Occipital lobe (tissue), 2 donors: ENCODE data around the gene MASP2. TPM values are rescaled to one million over a fixed set of nuclear protein-coding genes. Genes with fewer than 3 reads are reported as not detected.
"Not testable (repeated sequence)": the region's sequence is repeated elsewhere in the genome, so short reads cannot be mapped to it uniquely, and the experiment has no call there.

Source experiments
- DNase-seq: peaks from one replicate; lab custom pipeline; 2025; lab: John Stamatoyannopoulos, UW
- total RNA-seq: library from RNA; depleted of rRNA; stranded (reverse); fragments of >200 nt; gene quantifications from one replicate; pipeline ENCODE4 v1.2.3, GENCODE V29; 2014

Gene MASP2
- total RNA-seq, 1 donor from 2014 or later: not detected

GRCh38 chr1:11039351-11040104, 7.5 kb downstream of the MASP2 start:
- DNase-seq: no peak

GRCh38 chr1:11037740-11038182, 9.3 kb downstream of the MASP2 start:
- peak; percentile 81 for DNase-seq

GRCh38 chr1:11037019-11037739, 9.9 kb downstream of the MASP2 start:
- not testable (repeated sequence) for DNase-seq

GRCh38 chr1:11031624-11032262, 15.3 kb downstream of the MASP2 start:
- no peak for DNase-seq

GRCh38 chr1:11030865-11031264, 16.2 kb downstream of the MASP2 start:
- no peak for DNase-seq

- no peak for DNase-seq
Observed at GRCh38 chr1:11028018-11028417, 19.0 kb downstream of the MASP2 start.

- no peak for DNase-seq
Observed at GRCh38 chr1:11027316-11027715, 19.7 kb downstream of the MASP2 start.

GRCh38 chr1:11026903-11027302, 20.1 kb downstream of the MASP2 start:
- DNase-seq: no peak

GRCh38 chr1:11026052-11026451, 21.0 kb downstream of the MASP2 start:
- DNase-seq: no peak

GRCh38 chr1:11025618-11026017, 21.4 kb downstream of the MASP2 start:
- DNase-seq: no peak

GRCh38 chr1:11024874-11025203, 22.2 kb downstream of the MASP2 start:
- DNase-seq: no peak

- no peak for DNase-seq
Observed at GRCh38 chr1:11024154-11024873, 22.7 kb downstream of the MASP2 start.

GRCh38 chr1:11023201-11023600, 23.8 kb downstream of the MASP2 start:
- no peak for DNase-seq

GRCh38 chr1:11019971-11020370, 27.1 kb downstream of the MASP2 start:
- no peak for DNase-seq

- not testable (repeated sequence) for DNase-seq
Observed at GRCh38 chr1:11019358-11019757, 27.7 kb downstream of the MASP2 start.

- DNase-seq: no peak
Observed at GRCh38 chr1:11013160-11013531, 33.9 kb downstream of the MASP2 start.

GRCh38 chr1:11012260-11013159, 34.5 kb downstream of the MASP2 start, which contains the start of gene TARDBP:
Gene TARDBP, plus strand, starts transcription at chr1:11012654. Its CDS starts 1,074 bp downstream, at chr1:11013728.
- DNase-seq: peak; percentile 93

- DNase-seq: no peak
Observed at GRCh38 chr1:11000526-11000925, 46.5 kb downstream of the MASP2 start.

- DNase-seq: no peak
Observed at GRCh38 chr1:10996100-10996499, 50.9 kb downstream of the MASP2 start.

- DNase-seq: no peak
Observed at GRCh38 chr1:10992864-10993263, 54.2 kb downstream of the MASP2 start.

GRCh38 chr1:10992004-10992403, 55.0 kb downstream of the MASP2 start:
- not testable (repeated sequence) for DNase-seq
